ENCODE results near the gene ADRA2C. TPM values are rescaled to one million over a fixed set of nuclear protein-coding genes. Genes with fewer than 3 reads are reported as not detected.

ADRA2C gene
- polyA plus RNA-seq, 1 donor from 2014 or later: 3.0 TPM

DNA sequence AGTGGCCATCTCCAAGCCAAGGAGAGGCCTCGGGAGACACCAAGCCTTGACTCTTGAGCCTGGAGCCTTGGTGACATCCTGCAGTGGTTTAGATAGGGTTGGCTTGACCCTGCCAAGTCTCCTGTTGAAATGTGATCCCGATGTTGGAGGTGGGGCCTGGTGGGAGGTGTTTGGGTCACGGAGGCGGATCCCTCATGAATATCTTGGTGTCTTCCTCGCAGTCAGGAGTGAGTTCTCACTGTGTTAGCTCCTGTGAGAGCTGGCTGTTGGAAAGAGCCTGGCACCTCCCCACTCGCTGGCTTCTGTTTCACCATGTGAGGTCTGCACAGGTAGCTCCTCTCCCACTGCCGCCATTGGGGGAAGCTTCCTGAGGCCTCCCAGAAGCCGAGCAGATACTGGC, 38.8 kb downstream of the ADRA2C start:
- H3K79me2 ChIP-seq (replicated peaks; ENCODE audit: insufficient read depth, low read length): no peaks in the 10 kb centered on the region
- H3K27me3 ChIP-seq (ENCODE audit: insufficient read depth, low read depth, low read length): no peaks in the 10 kb centered on the region
- no peaks in the 10 kb centered on the region for H3K9me2 ChIP-seq (ENCODE audit: insufficient read depth, low read length)
- H3K9ac ChIP-seq (ENCODE audit: low read length): no peak overlapping the region
- H3F3A ChIP-seq (ENCODE audit: insufficient read depth, low read length, poor library complexity, severe bottlenecking): no peaks in the 10 kb centered on the region
- TF ChIP-seq, protein P1, sequence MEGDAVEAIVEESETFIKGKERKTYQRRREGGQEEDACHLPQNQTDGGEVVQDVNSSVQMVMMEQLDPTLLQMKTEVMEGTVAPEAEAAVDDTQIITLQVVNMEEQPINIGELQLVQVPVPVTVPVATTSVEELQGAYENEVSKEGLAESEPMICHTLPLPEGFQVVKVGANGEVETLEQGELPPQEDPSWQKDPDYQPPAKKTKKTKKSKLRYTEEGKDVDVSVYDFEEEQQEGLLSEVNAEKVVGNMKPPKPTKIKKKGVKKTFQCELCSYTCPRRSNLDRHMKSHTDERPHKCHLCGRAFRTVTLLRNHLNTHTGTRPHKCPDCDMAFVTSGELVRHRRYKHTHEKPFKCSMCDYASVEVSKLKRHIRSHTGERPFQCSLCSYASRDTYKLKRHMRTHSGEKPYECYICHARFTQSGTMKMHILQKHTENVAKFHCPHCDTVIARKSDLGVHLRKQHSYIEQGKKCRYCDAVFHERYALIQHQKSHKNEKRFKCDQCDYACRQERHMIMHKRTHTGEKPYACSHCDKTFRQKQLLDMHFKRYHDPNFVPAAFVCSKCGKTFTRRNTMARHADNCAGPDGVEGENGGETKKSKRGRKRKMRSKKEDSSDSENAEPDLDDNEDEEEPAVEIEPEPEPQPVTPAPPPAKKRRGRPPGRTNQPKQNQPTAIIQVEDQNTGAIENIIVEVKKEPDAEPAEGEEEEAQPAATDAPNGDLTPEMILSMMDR (IDR thresholded peaks at IDR 0.05; ENCODE audit: poor library complexity, severe bottlenecking): no peak
- TF ChIP-seq MXI1 (conservative IDR thresholded peaks at IDR 0.05; ENCODE audit: poor library complexity, severe bottlenecking): no peak
- TF ChIP-seq EZH2 (IDR thresholded peaks at IDR 0.05; ENCODE audit: borderline replicate concordance, insufficient read depth, low read length, poor library complexity, severe bottlenecking): no peak
- H3K4me2 ChIP-seq (ENCODE audit: low read length): no peak overlapping the region
- no peaks in the 10 kb centered on the region for H3K9me3 ChIP-seq (ENCODE audit: low read length)
- no peak overlapping the region for H3K4me3 ChIP-seq (ENCODE audit: low read length)
- H4K20me1 ChIP-seq (ENCODE audit: insufficient read depth): no peaks in the 10 kb centered on the region
- no peak overlapping the region for H3K27ac ChIP-seq (ENCODE audit: low read length)
- H3K36me3 ChIP-seq (ENCODE audit: insufficient read depth, low read length): no peaks in the 10 kb centered on the region
- no peak overlapping the region for H2AFZ ChIP-seq (ENCODE audit: low read depth, low read length)

DNA sequence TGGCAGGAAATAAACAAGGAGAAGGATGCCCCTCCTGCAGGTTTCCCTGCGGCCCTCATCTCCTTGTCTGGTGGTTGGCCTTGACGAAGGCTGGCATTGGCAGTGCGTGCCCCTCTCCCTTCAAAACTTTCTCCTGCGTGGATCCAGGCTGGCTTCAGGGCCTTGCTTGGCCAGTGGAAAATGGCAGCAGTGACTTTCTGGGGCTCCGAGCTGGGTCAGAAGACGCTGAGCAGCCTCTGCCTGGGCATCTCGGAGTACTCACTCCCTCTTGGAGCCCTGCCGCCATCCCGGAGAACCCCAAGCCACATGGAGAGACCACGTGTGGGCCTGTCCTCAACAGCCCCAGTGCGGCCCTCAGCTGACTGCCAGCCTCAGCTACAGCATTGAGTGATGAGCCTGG, 39.5 kb downstream of the ADRA2C start:
- Histone ChIP-seq H3K36me3 (ENCODE audit: insufficient read depth, low read length) (no peaks in the 10 kb centered on the region), H3K4me2 (ENCODE audit: low read length) (no peak overlapping the region), H3F3A (ENCODE audit: insufficient read depth, low read length, poor library complexity, severe bottlenecking) (no peaks in the 10 kb centered on the region), H4K20me1 (ENCODE audit: insufficient read depth) (no peaks in the 10 kb centered on the region), H3K9me2 (ENCODE audit: insufficient read depth, low read length) (no peaks in the 10 kb centered on the region), H3K9me3 (ENCODE audit: low read length) (no peaks in the 10 kb centered on the region), H2AFZ (ENCODE audit: low read depth, low read length) (no peak overlapping the region), H3K27me3 (ENCODE audit: insufficient read depth, low read depth, low read length) (no peaks in the 10 kb centered on the region), H3K4me3 (ENCODE audit: low read length) (no peak overlapping the region), H3K9ac (ENCODE audit: low read length) (no peak overlapping the region), H3K79me2 (replicated peaks; ENCODE audit: insufficient read depth, low read length) (no peaks in the 10 kb centered on the region), H3K27ac (ENCODE audit: low read length) (no peak overlapping the region)
- TF ChIP-seq SMC3 (conservative IDR thresholded peaks at IDR 0.05; ENCODE audit: poor library complexity) (no peak), EZH2 (IDR thresholded peaks at IDR 0.05; ENCODE audit: borderline replicate concordance, insufficient read depth, low read length, poor library complexity, severe bottlenecking) (no peak), TAF1 (IDR thresholded peaks at IDR 0.05; ENCODE audit: low read depth) (no peak), RAD21 (conservative IDR thresholded peaks at IDR 0.05) (no peak), MXI1 (conservative IDR thresholded peaks at IDR 0.05; ENCODE audit: poor library complexity, severe bottlenecking) (no peak), EP300 (conservative IDR thresholded peaks at IDR 0.05; ENCODE audit: poor library complexity, severe bottlenecking) (no peak), POLR2AphosphoS5 (IDR thresholded peaks at IDR 0.05) (no peak)
- TF ChIP-seq, protein P2, sequence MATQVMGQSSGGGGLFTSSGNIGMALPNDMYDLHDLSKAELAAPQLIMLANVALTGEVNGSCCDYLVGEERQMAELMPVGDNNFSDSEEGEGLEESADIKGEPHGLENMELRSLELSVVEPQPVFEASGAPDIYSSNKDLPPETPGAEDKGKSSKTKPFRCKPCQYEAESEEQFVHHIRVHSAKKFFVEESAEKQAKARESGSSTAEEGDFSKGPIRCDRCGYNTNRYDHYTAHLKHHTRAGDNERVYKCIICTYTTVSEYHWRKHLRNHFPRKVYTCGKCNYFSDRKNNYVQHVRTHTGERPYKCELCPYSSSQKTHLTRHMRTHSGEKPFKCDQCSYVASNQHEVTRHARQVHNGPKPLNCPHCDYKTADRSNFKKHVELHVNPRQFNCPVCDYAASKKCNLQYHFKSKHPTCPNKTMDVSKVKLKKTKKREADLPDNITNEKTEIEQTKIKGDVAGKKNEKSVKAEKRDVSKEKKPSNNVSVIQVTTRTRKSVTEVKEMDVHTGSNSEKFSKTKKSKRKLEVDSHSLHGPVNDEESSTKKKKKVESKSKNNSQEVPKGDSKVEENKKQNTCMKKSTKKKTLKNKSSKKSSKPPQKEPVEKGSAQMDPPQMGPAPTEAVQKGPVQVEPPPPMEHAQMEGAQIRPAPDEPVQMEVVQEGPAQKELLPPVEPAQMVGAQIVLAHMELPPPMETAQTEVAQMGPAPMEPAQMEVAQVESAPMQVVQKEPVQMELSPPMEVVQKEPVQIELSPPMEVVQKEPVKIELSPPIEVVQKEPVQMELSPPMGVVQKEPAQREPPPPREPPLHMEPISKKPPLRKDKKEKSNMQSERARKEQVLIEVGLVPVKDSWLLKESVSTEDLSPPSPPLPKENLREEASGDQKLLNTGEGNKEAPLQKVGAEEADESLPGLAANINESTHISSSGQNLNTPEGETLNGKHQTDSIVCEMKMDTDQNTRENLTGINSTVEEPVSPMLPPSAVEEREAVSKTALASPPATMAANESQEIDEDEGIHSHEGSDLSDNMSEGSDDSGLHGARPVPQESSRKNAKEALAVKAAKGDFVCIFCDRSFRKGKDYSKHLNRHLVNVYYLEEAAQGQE (IDR thresholded peaks at IDR 0.05; ENCODE audit: borderline replicate concordance): no peak
- TF ChIP-seq, protein P1 (IDR thresholded peaks at IDR 0.05; ENCODE audit: poor library complexity, severe bottlenecking): no peak

All from neural cell (in vitro differentiated cells).